ENCODE results near the gene NRG4. TPM values are rescaled to one million over a fixed set of nuclear protein-coding genes. Genes with fewer than 3 reads are reported as not detected.

Gene NRG4
- total and polyA plus RNA-seq, 7 donors: 0.98 to 30.0 (median 6.4) TPM

DNA sequence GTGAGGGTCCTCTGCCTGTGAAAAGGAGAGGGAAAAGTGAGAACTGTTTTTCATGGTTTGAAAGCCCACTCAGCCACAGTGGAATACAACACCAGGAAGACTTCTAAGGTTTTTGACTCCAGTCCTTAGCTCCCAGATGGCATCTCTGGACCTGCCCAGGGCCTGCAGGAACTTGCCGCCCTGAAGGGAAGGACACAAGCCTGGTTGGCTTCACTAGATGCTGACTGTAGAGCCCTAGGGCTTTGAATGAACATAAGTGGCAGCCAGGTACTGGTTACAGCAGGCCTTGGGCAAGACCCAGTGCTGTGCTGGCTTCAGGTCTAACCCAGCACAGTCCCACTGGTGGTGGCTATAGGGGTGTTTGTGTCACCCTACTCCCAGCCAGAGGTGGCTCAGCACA is 26.3 kb upstream of the NRG4 start:
- no peaks in the 10 kb centered on the region for H3K9me3 ChIP-seq
- ATAC-seq (no peak), DNase-seq (no peak)
- TF ChIP-seq, protein P1, sequence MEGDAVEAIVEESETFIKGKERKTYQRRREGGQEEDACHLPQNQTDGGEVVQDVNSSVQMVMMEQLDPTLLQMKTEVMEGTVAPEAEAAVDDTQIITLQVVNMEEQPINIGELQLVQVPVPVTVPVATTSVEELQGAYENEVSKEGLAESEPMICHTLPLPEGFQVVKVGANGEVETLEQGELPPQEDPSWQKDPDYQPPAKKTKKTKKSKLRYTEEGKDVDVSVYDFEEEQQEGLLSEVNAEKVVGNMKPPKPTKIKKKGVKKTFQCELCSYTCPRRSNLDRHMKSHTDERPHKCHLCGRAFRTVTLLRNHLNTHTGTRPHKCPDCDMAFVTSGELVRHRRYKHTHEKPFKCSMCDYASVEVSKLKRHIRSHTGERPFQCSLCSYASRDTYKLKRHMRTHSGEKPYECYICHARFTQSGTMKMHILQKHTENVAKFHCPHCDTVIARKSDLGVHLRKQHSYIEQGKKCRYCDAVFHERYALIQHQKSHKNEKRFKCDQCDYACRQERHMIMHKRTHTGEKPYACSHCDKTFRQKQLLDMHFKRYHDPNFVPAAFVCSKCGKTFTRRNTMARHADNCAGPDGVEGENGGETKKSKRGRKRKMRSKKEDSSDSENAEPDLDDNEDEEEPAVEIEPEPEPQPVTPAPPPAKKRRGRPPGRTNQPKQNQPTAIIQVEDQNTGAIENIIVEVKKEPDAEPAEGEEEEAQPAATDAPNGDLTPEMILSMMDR (IDR thresholded peaks at IDR 0.05): no peak
- H3K36me3 ChIP-seq (ENCODE audit: insufficient read depth in 1 of 2, low read depth in 1 of 2): no peaks in the 10 kb centered on the region
- H3K4me1 ChIP-seq: no peaks in the 10 kb centered on the region
- intact Hi-C loops (cut with DNase I): no loop called here
- H3K27me3 ChIP-seq (ENCODE audit: insufficient read depth in 3 of 3, low read length in 2 of 3): no peaks in the 10 kb centered on the region
- no peak overlapping the region for H3K27ac ChIP-seq
- 91 to 100% (median 100%) methylated on average over 1 of the region's 1 CpG for WGBS, 3 donors
- H3K4me3 ChIP-seq: no peak overlapping the region

DNA sequence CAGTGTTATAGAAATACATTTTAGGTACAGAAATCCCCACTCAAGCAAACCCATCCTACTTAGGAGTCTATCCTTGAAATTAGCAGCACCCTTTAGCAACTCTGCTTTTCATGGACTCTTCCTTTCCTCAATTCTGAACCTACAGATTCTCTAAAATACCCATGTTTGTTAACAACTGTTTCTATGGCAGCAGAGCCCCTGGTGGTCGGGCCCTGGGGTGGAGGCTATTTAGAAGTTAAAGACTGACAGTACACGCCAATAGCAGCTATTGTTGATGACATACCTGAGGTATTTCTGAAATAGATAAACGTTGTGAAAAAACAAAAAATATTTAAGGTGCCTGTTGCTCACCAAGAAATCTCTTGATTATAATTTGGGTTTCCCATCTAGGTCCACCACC is 23.4 kb upstream of the NRG4 start:
- WGBS, 3 donors: 43 to 51% (median 47%) methylated on average over 3 of the region's 3 CpGs
- H3K4me3 ChIP-seq: no peak overlapping the region
- DNase-seq (no peak), ATAC-seq (no peak)
- H3K9me3 ChIP-seq: no peaks in the 10 kb centered on the region
- no peaks in the 10 kb centered on the region for H3K27me3 ChIP-seq (ENCODE audit: insufficient read depth in 3 of 3, low read length in 2 of 3)
- intact Hi-C loops (cut with DNase I): no loop called here
- TF ChIP-seq, protein P1 (IDR thresholded peaks at IDR 0.05): no peak
- no peaks in the 10 kb centered on the region for H3K4me1 ChIP-seq
- no peaks in the 10 kb centered on the region for H3K36me3 ChIP-seq (ENCODE audit: insufficient read depth in 1 of 2, low read depth in 1 of 2)
- no peak overlapping the region for H3K27ac ChIP-seq

DNA sequence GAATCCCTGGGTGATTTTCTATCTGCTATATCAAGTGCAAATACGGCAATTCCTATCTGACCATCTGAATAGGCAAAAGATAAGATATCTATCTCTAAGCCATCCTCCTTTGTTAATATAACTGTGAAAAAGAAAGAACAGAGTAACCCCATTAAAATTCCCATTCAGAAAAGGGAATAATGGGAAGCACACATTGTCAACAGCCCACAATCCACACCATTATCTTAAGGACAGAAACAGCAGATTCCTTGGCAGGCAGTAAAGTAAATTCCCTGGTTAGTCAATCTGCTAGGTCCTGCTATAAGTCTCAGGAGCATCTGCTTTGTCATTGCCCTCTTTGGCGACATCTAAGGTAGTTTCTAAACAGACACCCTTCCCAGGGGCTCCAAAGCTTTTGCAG is 21.9 kb upstream of the NRG4 start:
- ATAC-seq (no peak), DNase-seq (no peak)
- Histone ChIP-seq H3K4me1 (no peaks in the 10 kb centered on the region), H3K27ac (no peak overlapping the region), H3K27me3 (ENCODE audit: insufficient read depth in 3 of 3, low read length in 2 of 3) (no peaks in the 10 kb centered on the region), H3K4me3 (no peak overlapping the region), H3K9me3 (no peaks in the 10 kb centered on the region), H3K36me3 (ENCODE audit: insufficient read depth in 1 of 2, low read depth in 1 of 2) (no peaks in the 10 kb centered on the region)
- TF ChIP-seq, protein P1 (IDR thresholded peaks at IDR 0.05): no peak
- intact Hi-C loops (cut with DNase I): no loop called here
- 81 to 85% (median 82%) methylated on average over 2 of the region's 2 CpGs for WGBS, 3 donors

DNA sequence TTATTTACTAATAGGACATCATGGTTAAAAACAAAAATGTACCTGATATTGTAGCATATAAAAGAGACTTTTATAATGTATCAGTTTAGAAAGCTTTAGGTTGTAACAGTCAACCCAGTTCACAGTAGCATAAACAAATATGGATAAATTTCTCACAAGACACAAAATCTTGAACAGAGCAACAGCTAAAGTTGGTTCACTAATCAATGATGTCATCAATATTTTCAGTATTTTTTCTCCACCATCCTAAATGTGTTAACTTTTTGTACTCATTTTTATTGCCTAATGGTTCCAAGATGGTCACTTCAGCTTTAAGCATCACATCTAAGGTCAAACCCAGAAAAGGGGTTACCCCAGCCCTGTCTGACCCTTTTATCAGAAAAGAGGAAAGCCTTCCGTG is 21.2 kb upstream of the NRG4 start:
- no peak for DNase-seq
- intact Hi-C loops (cut with DNase I): no loop called here
- Histone ChIP-seq H3K4me3 (no peak overlapping the region), H3K9me3 (no peaks in the 10 kb centered on the region), H3K27me3 (ENCODE audit: insufficient read depth in 3 of 3, low read length in 2 of 3) (no peaks in the 10 kb centered on the region), H3K27ac (no peak overlapping the region), H3K36me3 (ENCODE audit: insufficient read depth in 1 of 2, low read depth in 1 of 2) (no peaks in the 10 kb centered on the region), H3K4me1 (no peaks in the 10 kb centered on the region)
- no peak for ATAC-seq
- WGBS, 3 donors: 84 to 95% (median 89%) methylated on average over 1 of the region's 1 CpG
- TF ChIP-seq, protein P1 (IDR thresholded peaks at IDR 0.05): no peak

DNA sequence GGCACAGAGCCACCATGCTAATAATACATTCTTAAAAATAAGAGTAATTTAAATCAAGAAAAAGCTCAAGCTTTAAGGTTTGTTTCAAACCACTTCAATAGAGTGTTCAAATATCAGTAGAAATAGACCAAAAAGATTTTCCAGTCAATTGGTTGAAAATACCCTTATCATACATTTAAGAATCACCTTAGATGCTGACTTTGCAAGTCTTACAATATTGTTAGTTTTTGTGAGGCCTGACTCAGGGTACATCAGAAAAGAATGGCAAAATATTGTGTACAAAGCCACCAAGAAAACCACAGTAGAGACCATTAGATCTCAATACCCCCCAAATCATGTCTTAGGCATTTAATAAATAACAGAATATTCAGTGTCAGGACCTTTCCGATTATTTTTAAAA is 19.8 kb upstream of the NRG4 start:
- Histone ChIP-seq H3K36me3 (ENCODE audit: insufficient read depth in 1 of 2, low read depth in 1 of 2) (no peaks in the 10 kb centered on the region), H3K27ac (no peak overlapping the region), H3K4me3 (no peak overlapping the region), H3K9me3 (no peaks in the 10 kb centered on the region), H3K4me1 (no peaks in the 10 kb centered on the region), H3K27me3 (ENCODE audit: insufficient read depth in 3 of 3, low read length in 2 of 3) (no peaks in the 10 kb centered on the region)
- DNase-seq: no peak
- no peak for ATAC-seq
- intact Hi-C loops (cut with DNase I): no loop called here
- 88 to 90% (median 89%) methylated on average over 1 of the region's 1 CpG for WGBS, 3 donors
- TF ChIP-seq, protein P1 (IDR thresholded peaks at IDR 0.05): no peak

All from psoas muscle (tissue), 8 donors.